Adrenal gland (tissue), 5 donors: ENCODE data around the gene ARHGEF11.

Experiments
- POLR2A ChIP-seq, 2 donors: fragments of 450-650 bp; IDR thresholded peaks; one replicate each; pipeline ENCODE4 v1.6.1; 2017; ENCODE audit warnings: antibody characterized with exemption in 2 of 2, mild to moderate bottlenecking in 2 of 2, moderate library complexity in 1 of 2
- TF ChIP-seq, protein P1 (sequence below), 6 experiments: fragments of 450-650 bp in 4 of 6; fragments of 200-600 bp in 2 of 6; sonication (generic) in 1 of 6; IDR thresholded peaks; 1 replicate in 5 of 6; 2 replicates in 1 of 6; pipeline versions ENCODE4 v1.5.1 to v1.8.0; 2016 to 2021; ENCODE audit warnings: antibody characterized with exemption in 6 of 6, mild to moderate bottlenecking in 2 of 6, moderate library complexity in 1 of 6
- donor health status: DM: no; HTN: no; CAD: no.

DNA sequence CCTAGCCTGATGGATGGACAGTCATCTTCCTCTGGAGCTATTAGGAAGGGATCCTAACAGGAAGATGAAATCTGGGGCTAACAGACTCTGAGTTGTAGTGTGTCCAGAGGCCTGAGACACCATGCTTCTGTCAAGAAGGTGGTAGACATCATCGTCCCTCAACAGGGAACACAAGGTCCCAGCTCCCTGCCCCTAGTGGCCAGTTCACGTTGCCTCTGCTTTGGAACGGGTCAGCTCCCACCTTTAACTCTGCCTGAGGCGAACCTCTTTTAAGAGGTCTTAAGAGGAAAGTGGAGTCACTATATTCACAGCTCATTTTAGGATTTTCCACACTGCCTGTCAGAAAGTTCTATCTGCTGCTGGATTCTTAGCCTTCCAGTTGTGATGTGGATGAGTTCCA is 96.8 kb downstream of the ARHGEF11 start:
- TF ChIP-seq, protein P1, sequence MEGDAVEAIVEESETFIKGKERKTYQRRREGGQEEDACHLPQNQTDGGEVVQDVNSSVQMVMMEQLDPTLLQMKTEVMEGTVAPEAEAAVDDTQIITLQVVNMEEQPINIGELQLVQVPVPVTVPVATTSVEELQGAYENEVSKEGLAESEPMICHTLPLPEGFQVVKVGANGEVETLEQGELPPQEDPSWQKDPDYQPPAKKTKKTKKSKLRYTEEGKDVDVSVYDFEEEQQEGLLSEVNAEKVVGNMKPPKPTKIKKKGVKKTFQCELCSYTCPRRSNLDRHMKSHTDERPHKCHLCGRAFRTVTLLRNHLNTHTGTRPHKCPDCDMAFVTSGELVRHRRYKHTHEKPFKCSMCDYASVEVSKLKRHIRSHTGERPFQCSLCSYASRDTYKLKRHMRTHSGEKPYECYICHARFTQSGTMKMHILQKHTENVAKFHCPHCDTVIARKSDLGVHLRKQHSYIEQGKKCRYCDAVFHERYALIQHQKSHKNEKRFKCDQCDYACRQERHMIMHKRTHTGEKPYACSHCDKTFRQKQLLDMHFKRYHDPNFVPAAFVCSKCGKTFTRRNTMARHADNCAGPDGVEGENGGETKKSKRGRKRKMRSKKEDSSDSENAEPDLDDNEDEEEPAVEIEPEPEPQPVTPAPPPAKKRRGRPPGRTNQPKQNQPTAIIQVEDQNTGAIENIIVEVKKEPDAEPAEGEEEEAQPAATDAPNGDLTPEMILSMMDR (IDR thresholded peaks at IDR 0.05): no peak
- no peak for TF ChIP-seq POLR2A (IDR thresholded peaks at IDR 0.05)
